ENCODE results near the gene IL10.

The IL10 gene

GRCh38 chr1:206800891-206801290 lies 28.6 kb upstream of the IL10 start:
- no peak for TF ChIP-seq CTCF (IDR thresholded peaks at IDR 0.05; ENCODE audit: low read depth, low read length, missing control alignments)
- in situ Hi-C loops (cut with HindIII; ENCODE audit: low sequenced_read_pairs): no loop called here
- H3K4me3 ChIP-seq (ENCODE audit: low read depth, low read length): no peak overlapping the region
- DNase-seq (ENCODE audit: low read depth): no peak

- in situ Hi-C loops (cut with HindIII; ENCODE audit: low sequenced_read_pairs): no loop called here
- H3K4me3 ChIP-seq (ENCODE audit: low read depth, low read length): no peak overlapping the region
- DNase-seq (ENCODE audit: low read depth): no peak
- TF ChIP-seq CTCF (IDR thresholded peaks at IDR 0.05; ENCODE audit: low read depth, low read length, missing control alignments): no peak
These were observed 28.1 kb upstream of the IL10 start for GRCh38 chr1:206800411-206800810.

- TF ChIP-seq CTCF (IDR thresholded peaks at IDR 0.05; ENCODE audit: low read depth, low read length, missing control alignments): no peak
- H3K4me3 ChIP-seq (ENCODE audit: low read depth, low read length): no peak overlapping the region
- in situ Hi-C loops (cut with HindIII; ENCODE audit: low sequenced_read_pairs): no loop called here
- DNase-seq (ENCODE audit: low read depth): no peak
These were observed 27.0 kb upstream of the IL10 start for GRCh38 chr1:206799311-206799710.

- DNase-seq (ENCODE audit: low read depth): no peak
- in situ Hi-C loops (cut with HindIII; ENCODE audit: low sequenced_read_pairs): no loop called here
- no peak for TF ChIP-seq CTCF (IDR thresholded peaks at IDR 0.05; ENCODE audit: low read depth, low read length, missing control alignments)
- no peak overlapping the region for H3K4me3 ChIP-seq (ENCODE audit: low read depth, low read length)
These were observed 26.2 kb upstream of the IL10 start for GRCh38 chr1:206798384-206798996.

GRCh38 chr1:206797534-206798383 lies 25.5 kb upstream of the IL10 start:
- no peak overlapping the region for H3K4me3 ChIP-seq (ENCODE audit: low read depth, low read length)
- DNase-seq (ENCODE audit: low read depth): no peak
- in situ Hi-C loops (cut with HindIII; ENCODE audit: low sequenced_read_pairs): no loop called here
- TF ChIP-seq CTCF (IDR thresholded peaks at IDR 0.05; ENCODE audit: low read depth, low read length, missing control alignments): peak; percentile 62

- in situ Hi-C loops (cut with HindIII; ENCODE audit: low sequenced_read_pairs): no loop called here
- no peak overlapping the region for H3K4me3 ChIP-seq (ENCODE audit: low read depth, low read length)
- no peak for DNase-seq (ENCODE audit: low read depth)
- no peak for TF ChIP-seq CTCF (IDR thresholded peaks at IDR 0.05; ENCODE audit: low read depth, low read length, missing control alignments)
These were observed 24.7 kb upstream of the IL10 start for GRCh38 chr1:206796981-206797402.
